Panc1 (cell line): ENCODE measurements around the gene ELOVL1. TPM values are rescaled to one million over a fixed set of nuclear protein-coding genes. Genes with fewer than 3 reads are reported as not detected.
"Not testable (repeated sequence)": the region's sequence is repeated elsewhere in the genome, so short reads cannot be mapped to it uniquely, and the experiment has no call there.

ENCODE experiments used
- ATAC-seq: fragments of 200-7000 bp; cut with Tn5 transposase; 2 replicates; pipeline ENCODE4 v1.9.1; 2020; ENCODE audit warnings: mild to moderate bottlenecking, moderate library complexity
- BruUV-seq: library from RNA; stranded (reverse); fragments of 400-500 nt; replicated peaks from 2 replicates; lab custom pipeline; 2021; lab: Mats Ljungman, UMichigan
- CTCF ChIA-PET: fragments of 300-600 bp; sonication (Branson Sonifier 250); formaldehyde crosslinking; loops from one replicate; lab custom pipeline; 2022; ENCODE audit warnings: antibody characterized with exemption; lab: Charles Lee
- POLR2A ChIA-PET: fragments of 300-600 bp; sonication (Branson Sonifier 250); formaldehyde crosslinking; loops from one replicate; lab custom pipeline; 2022; ENCODE audit warnings: antibody characterized with exemption; lab: Charles Lee
- DNase-seq: peaks from one replicate; pipeline ENCODE4 v3.0.0-alpha.2; 2010; ENCODE audit warnings: low read depth, low spot score
- H3K27ac ChIP-seq: 2 replicates; pipeline ENCODE4 v1.5.1; 2011; ENCODE audit warnings: mild to moderate bottlenecking, low read length, inconsistent platforms
- H3K27me3 ChIP-seq: fragments of 200-500 bp; sonication (Bioruptor generic); 2 replicates; pipeline ENCODE4 v1.6.0; 2014; ENCODE audit warnings: low read length, inconsistent platforms; ENCODE audit not compliant: control insufficient read depth, insufficient read depth
- H3K36me3 ChIP-seq: fragments of 200-500 bp; sonication (Bioruptor generic); 2 replicates; pipeline ENCODE4 v1.5.1; 2014; ENCODE audit warnings: inconsistent platforms, mild to moderate bottlenecking, low read length, moderate library complexity; ENCODE audit not compliant: control insufficient read depth, insufficient read depth
- H3K4me1 ChIP-seq: 2 replicates; pipeline ENCODE4 v1.5.1; 2011; ENCODE audit warnings: inconsistent platforms, mild to moderate bottlenecking, low read length, moderate library complexity; ENCODE audit not compliant: control insufficient read depth, insufficient read depth
- H3K4me3 ChIP-seq, 2 experiments: 2 replicates each; pipeline ENCODE4 v1.5.1; 2011 to 2012; ENCODE audit warnings: low read depth in 2 of 2, low read length in 2 of 2, mild to moderate bottlenecking in 2 of 2, inconsistent platforms in 1 of 2, moderate library complexity in 1 of 2
- H3K9me3 ChIP-seq: fragments of 200-500 bp; sonication (Bioruptor generic); 2 replicates; pipeline ENCODE4 v1.5.1; 2014; ENCODE audit warnings: low read depth, mild to moderate bottlenecking, inconsistent platforms, low read length, moderate library complexity; ENCODE audit not compliant: control insufficient read depth, insufficient read depth
- POLR2AphosphoS5 ChIP-seq: IDR thresholded peaks from 2 replicates; pipeline ENCODE4 v1.6.1; 2012; ENCODE audit warnings: mild to moderate bottlenecking, low read depth, low read length, moderate library complexity
- SIN3A ChIP-seq: IDR thresholded peaks from 2 replicates; pipeline ENCODE4 v1.6.1; 2012; ENCODE audit warnings: low read depth, mild to moderate bottlenecking, low read length, moderate library complexity, borderline replicate concordance; ENCODE audit not compliant: insufficient read depth
- TCF7L2 ChIP-seq: IDR thresholded peaks from 2 replicates; pipeline ENCODE4 v1.6.1; 2011; ENCODE audit warnings: mild to moderate bottlenecking, low read depth, low read length, inconsistent platforms
- in situ Hi-C: cut with HindIII; loops from 2 replicates; pipeline ENCODE4 v1.10.0; 2016; ENCODE audit warnings: low sequenced_read_pairs, low pct_unique_long_range_greater_than_20kb
- intact Hi-C: fragments of 100-400 bp; cut with micrococcal nuclease; formaldehyde crosslinking; loops from one replicate; pipeline ENCODE4 v1.10.0; 2022; ENCODE audit not compliant: unreplicated experiment
- total RNA-seq: library from RNA; stranded (reverse); gene quantifications from one replicate; pipeline ENCODE4 v1.2.1, GENCODE V29; 2021; ENCODE audit not compliant: unreplicated experiment
- TF ChIP-seq, protein P1 (sequence below), 2 experiments: IDR thresholded peaks; 2 replicates each; pipeline ENCODE4 v1.6.1; 2011 to 2012; ENCODE audit warnings: low read depth in 2 of 2, control low read depth in 1 of 2, low read length in 1 of 2, mild to moderate bottlenecking in 1 of 2, moderate library complexity in 1 of 2; ENCODE audit not compliant: insufficient read depth in 1 of 2
- TF ChIP-seq, protein P2 (sequence below): fragments of 450-650 bp; IDR thresholded peaks from 2 replicates; pipeline ENCODE4 v1.5.1; 2017; ENCODE audit warnings: mild to moderate bottlenecking

Gene ELOVL1
- total RNA-seq, 1 experiment from 2014 or later = 105 TPM

DNA sequence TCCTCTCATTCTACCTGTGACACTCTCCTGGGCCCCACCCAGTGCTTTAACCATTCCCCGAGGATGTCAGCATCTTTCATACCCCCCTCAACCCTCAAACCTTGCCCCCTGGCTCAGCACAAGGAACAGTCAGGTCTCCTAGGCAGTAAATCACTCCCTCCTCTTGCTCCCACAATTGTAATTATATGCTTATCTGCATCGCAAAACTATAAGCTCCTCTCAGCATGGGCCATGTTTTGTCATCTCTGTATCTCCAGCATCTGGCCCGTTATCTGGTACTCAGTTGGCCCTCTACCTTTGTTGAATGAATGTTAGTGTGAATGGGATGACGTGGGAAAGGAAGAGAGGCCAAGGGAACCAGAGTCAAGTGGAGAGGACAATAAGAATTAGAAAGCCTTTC, 2.8 kb upstream of the ELOVL1 start:
- POLR2A ChIA-PET = no interaction called here
- no TSS peak for BruUV-seq
- ATAC-seq = no peak

DNA sequence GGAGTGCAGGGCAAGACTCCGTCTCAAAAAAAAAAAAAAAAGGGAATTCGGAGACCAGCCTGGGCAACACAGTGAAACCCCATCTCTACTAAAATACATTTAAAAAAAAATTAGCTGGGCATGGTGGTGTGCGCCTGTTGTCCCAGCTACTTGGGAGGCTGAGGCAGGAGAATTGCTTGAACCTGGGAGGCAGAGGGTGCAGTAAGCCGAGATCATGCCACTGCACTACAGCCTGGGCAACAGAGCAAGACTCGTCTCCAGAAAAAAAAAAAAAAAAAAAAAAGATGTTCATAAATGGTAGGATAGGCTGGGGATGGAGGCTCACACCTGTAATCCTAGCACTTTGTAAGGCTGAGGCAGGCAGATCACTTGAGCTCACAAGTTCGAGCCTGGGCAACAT, 2.0 kb upstream of the ELOVL1 start:
- H3K36me3 ChIP-seq, H3K27ac ChIP-seq, DNase-seq, BruUV-seq, H3K4me3 ChIP-seq, intact Hi-C loops, ATAC-seq, H3K27me3 ChIP-seq, H3K9me3 ChIP-seq, in situ Hi-C loops: not testable (repeated sequence)
- POLR2A ChIA-PET = interaction anchor here (0.6 kb wide), 1 partner anchor 127 kb away, joined by 3 read pairs; no protein-coding TSS in a partner anchor
- CTCF ChIA-PET = interaction anchor here (0.6 kb wide), 1 partner anchor 134 kb away, joined by 3 read pairs; no protein-coding TSS in a partner anchor
- H3K4me1 ChIP-seq = peaks cover 22% of the 10 kb centered on the region

More for the DNA sequence above, 2.8 kb upstream of the ELOVL1 start:
- TF ChIP-seq POLR2AphosphoS5 (no peak), SIN3A (no peak), TCF7L2 (no peak)
- TF ChIP-seq, protein P1, sequence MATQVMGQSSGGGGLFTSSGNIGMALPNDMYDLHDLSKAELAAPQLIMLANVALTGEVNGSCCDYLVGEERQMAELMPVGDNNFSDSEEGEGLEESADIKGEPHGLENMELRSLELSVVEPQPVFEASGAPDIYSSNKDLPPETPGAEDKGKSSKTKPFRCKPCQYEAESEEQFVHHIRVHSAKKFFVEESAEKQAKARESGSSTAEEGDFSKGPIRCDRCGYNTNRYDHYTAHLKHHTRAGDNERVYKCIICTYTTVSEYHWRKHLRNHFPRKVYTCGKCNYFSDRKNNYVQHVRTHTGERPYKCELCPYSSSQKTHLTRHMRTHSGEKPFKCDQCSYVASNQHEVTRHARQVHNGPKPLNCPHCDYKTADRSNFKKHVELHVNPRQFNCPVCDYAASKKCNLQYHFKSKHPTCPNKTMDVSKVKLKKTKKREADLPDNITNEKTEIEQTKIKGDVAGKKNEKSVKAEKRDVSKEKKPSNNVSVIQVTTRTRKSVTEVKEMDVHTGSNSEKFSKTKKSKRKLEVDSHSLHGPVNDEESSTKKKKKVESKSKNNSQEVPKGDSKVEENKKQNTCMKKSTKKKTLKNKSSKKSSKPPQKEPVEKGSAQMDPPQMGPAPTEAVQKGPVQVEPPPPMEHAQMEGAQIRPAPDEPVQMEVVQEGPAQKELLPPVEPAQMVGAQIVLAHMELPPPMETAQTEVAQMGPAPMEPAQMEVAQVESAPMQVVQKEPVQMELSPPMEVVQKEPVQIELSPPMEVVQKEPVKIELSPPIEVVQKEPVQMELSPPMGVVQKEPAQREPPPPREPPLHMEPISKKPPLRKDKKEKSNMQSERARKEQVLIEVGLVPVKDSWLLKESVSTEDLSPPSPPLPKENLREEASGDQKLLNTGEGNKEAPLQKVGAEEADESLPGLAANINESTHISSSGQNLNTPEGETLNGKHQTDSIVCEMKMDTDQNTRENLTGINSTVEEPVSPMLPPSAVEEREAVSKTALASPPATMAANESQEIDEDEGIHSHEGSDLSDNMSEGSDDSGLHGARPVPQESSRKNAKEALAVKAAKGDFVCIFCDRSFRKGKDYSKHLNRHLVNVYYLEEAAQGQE (IDR thresholded peaks at IDR 0.05; ENCODE audit: insufficient read depth in 1 of 2, low read depth in 2 of 2, low read length in 1 of 2) = no peak
- TF ChIP-seq, protein P2, sequence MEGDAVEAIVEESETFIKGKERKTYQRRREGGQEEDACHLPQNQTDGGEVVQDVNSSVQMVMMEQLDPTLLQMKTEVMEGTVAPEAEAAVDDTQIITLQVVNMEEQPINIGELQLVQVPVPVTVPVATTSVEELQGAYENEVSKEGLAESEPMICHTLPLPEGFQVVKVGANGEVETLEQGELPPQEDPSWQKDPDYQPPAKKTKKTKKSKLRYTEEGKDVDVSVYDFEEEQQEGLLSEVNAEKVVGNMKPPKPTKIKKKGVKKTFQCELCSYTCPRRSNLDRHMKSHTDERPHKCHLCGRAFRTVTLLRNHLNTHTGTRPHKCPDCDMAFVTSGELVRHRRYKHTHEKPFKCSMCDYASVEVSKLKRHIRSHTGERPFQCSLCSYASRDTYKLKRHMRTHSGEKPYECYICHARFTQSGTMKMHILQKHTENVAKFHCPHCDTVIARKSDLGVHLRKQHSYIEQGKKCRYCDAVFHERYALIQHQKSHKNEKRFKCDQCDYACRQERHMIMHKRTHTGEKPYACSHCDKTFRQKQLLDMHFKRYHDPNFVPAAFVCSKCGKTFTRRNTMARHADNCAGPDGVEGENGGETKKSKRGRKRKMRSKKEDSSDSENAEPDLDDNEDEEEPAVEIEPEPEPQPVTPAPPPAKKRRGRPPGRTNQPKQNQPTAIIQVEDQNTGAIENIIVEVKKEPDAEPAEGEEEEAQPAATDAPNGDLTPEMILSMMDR = no peak
- in situ Hi-C loops (no loop called here), intact Hi-C loops (no loop called here)
- no peak for DNase-seq
- peaks cover 22% of the 10 kb centered on the region for H3K4me1 ChIP-seq
- no peak overlapping the region for H3K27ac ChIP-seq
- no peaks in the 10 kb centered on the region for H3K9me3 ChIP-seq
- no peaks in the 10 kb centered on the region; the same call in 1 of the 2 replicates for H3K36me3 ChIP-seq
- CTCF ChIA-PET = no interaction called here
- no peaks in the 10 kb centered on the region for H3K27me3 ChIP-seq
- H3K4me3 ChIP-seq = no peak overlapping the region

DNA sequence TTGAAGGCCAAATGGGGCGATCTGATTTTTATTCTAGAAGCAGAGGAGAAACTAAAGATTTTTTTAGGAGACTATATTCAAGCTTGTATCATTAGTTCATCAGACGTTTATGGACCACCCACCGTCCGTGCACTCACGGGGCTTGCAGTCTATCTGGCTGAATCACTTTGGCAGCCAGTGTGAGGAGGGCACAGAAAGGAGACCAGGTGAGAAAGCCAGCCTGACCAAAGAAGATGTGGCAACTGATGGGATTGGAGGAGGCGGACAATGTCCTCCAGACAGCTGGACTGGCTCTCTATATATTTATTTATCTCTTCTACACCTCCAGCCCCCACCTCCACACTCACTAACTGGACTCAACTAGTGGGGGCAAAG, 822 bp upstream of the ELOVL1 start:
- POLR2A ChIA-PET = no interaction called here
- Histone ChIP-seq H3K4me1 (peaks cover 22% of the 10 kb centered on the region), H3K27me3 (no peaks in the 10 kb centered on the region), H3K27ac (peak overlapping the region; percentile 97), H3K36me3 (no peaks in the 10 kb centered on the region; the same call in 1 of the 2 replicates), H3K4me3 (peak overlapping the region; percentile 83 to 89), H3K9me3 (no peaks in the 10 kb centered on the region)
- CTCF ChIA-PET = interaction anchor here (1.2 kb wide), 1 partner anchor 142 kb away, joined by 3 read pairs; no protein-coding TSS in a partner anchor
- in situ Hi-C loops (no loop called here), intact Hi-C loops (no loop called here)
- DNase-seq = no peak
- ATAC-seq = no peak
- BruUV-seq = TSS peak; percentile 92
- no peak for TF ChIP-seq TCF7L2
- TF ChIP-seq SIN3A = no peak
- TF ChIP-seq, protein P2 = no peak
